Esophagus squamous epithelium (tissue), 5 donors: ENCODE measurements around the gene CCDC87. TPM values are rescaled to one million over a fixed set of nuclear protein-coding genes. Genes with fewer than 3 reads are reported as not detected.
"Not testable (repeated sequence)": the region's sequence is repeated elsewhere in the genome, so short reads cannot be mapped to it uniquely, and the experiment has no call there.

Source experiments
- DNase-seq: peaks from one replicate; lab custom pipeline; 2025; lab: John Stamatoyannopoulos, UW
- H3K27ac ChIP-seq, 4 donors: fragments of 200-600 bp; sonication (generic); one replicate each; pipeline ENCODE4 v1.5.1; 2016 to 2019; ENCODE audit warnings: mild to moderate bottlenecking in 1 of 4
- H3K27me3 ChIP-seq, 4 donors: fragments of 200-600 bp; sonication (generic); 1 replicate in 3 of 4; 2 replicates in 1 of 4; pipeline versions ENCODE4 v1.5.1 to v1.6.0; 2017 to 2021; ENCODE audit warnings: antibody characterized with exemption in 1 of 4
- H3K36me3 ChIP-seq, 3 donors: fragments of 200-600 bp; sonication (generic); one replicate each; pipeline ENCODE4 v1.5.1; 2016 to 2019
- H3K4me1 ChIP-seq, 3 donors: fragments of 200-600 bp; sonication (generic); one replicate each; pipeline ENCODE4 v1.5.1; 2017 to 2019
- H3K4me3 ChIP-seq, 4 donors: fragments of 200-600 bp; sonication (generic); 1 replicate in 3 of 4; 2 replicates in 1 of 4; pipeline ENCODE4 v1.5.1; 2016 to 2019; ENCODE audit warnings: mild to moderate bottlenecking in 2 of 4, moderate library complexity in 1 of 4
- H3K9me3 ChIP-seq, 3 donors: fragments of 200-600 bp; sonication (generic); one replicate each; pipeline ENCODE4 v1.5.1; 2016 to 2019
- POLR2A ChIP-seq, 4 donors: fragments of 450-650 bp; IDR thresholded peaks; one replicate each; pipeline ENCODE4 v1.6.1; 2017; ENCODE audit warnings: antibody characterized with exemption in 4 of 4, mild to moderate bottlenecking in 4 of 4, moderate library complexity in 3 of 4
- WGBS, 2 donors: methylation state at CpG; one replicate each; pipeline ENCODE4 v1.1.5; 2018; 5-methylcytosine and 5-hydroxymethylcytosine counted together
- intact Hi-C: fragments of 100-400 bp; cut with DNase I; formaldehyde crosslinking; loops from one replicate; pipeline ENCODE4 v1.15.0; 2022
- total RNA-seq, 4 donors: library from RNA; depleted of rRNA; stranded (reverse); fragments of >200 nt; gene quantifications; one replicate each; pipeline ENCODE4 v1.1.0, GENCODE V29; 2016
- TF ChIP-seq, protein P1 (sequence below), 6 experiments: fragments of 450-650 bp in 4 of 6; fragments of 200-600 bp in 2 of 6; sonication (generic) in 2 of 6; IDR thresholded peaks; one replicate each; pipeline ENCODE4 v1.5.1; 2016 to 2019; ENCODE audit warnings: antibody characterized with exemption in 6 of 6, mild to moderate bottlenecking in 4 of 6, moderate library complexity in 4 of 6
- donor health status: DM: yes; HTN: yes; CAD: no.

Gene CCDC87
- total RNA-seq, 4 donors from 2014 or later, result 0.09 to 0.40 (median 0.21) TPM

- Histone ChIP-seq H3K27me3 (no peaks in the 10 kb centered on the region), H3K4me1 (peaks cover 18 to 42% (median 28%) of the 10 kb centered on the region in 3 donors), H3K4me3 (no peak overlapping the region), H3K36me3 (no peaks in the 10 kb centered on the region), H3K27ac (no peak overlapping the region), H3K9me3 (no peaks in the 10 kb centered on the region)
- no peak for TF ChIP-seq POLR2A (IDR thresholded peaks at IDR 0.05)
- TF ChIP-seq, protein P1, sequence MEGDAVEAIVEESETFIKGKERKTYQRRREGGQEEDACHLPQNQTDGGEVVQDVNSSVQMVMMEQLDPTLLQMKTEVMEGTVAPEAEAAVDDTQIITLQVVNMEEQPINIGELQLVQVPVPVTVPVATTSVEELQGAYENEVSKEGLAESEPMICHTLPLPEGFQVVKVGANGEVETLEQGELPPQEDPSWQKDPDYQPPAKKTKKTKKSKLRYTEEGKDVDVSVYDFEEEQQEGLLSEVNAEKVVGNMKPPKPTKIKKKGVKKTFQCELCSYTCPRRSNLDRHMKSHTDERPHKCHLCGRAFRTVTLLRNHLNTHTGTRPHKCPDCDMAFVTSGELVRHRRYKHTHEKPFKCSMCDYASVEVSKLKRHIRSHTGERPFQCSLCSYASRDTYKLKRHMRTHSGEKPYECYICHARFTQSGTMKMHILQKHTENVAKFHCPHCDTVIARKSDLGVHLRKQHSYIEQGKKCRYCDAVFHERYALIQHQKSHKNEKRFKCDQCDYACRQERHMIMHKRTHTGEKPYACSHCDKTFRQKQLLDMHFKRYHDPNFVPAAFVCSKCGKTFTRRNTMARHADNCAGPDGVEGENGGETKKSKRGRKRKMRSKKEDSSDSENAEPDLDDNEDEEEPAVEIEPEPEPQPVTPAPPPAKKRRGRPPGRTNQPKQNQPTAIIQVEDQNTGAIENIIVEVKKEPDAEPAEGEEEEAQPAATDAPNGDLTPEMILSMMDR (IDR thresholded peaks at IDR 0.05), result no peak
- no peak for DNase-seq
- intact Hi-C loops, result no loop called here
- 64 to 100% methylated on average over 1 to 2 of the region's 2 CpGs for WGBS, 2 donors
Measured at GRCh38 chr11:66591175-66591574, 1.7 kb downstream of the CCDC87 start.

DNA sequence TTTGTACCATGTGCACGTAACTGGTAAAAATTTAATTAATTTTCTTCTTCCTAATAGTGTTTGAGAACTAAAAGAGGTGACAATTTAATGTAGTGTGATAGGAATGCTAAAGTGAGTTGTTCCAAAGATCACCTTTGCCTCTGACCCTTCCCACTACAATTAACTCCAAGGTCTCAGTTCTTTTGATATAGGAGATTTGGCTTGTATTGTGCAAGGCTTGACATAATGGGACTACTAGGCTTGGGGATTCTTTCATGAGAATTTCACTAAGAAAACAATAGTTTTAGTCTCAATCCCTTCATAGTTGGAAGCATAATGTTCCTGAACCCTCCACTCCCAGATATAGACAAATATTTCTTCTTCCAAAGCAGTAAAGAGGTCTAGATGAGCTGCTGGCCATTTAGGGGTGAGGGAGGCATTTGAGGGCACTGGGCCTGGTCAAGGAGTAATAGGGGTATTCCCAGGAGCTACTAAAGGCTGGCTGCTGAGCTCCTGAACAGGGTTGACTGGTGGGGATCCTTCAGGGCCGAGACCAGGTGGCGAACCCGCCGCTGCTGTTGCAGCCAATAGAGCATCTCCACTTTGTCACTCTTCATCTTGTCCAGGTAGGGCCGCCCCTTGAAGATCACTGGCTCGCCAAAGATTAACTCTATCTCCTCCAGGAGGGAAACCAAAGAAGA, 2.7 kb downstream of the CCDC87 start:
- H3K4me3 ChIP-seq, result no peak overlapping the region
- no peaks in the 10 kb centered on the region for H3K9me3 ChIP-seq
- H3K4me1 ChIP-seq, result peaks cover 18 to 31% (median 22%) of the 10 kb centered on the region in 3 donors
- H3K27me3 ChIP-seq, result no peaks in the 10 kb centered on the region
- H3K27ac ChIP-seq, result no peak overlapping the region
- DNase-seq, result no peak
- WGBS, 2 donors, result 97 to 98% methylated on average over 5 to 7 of the region's 7 CpGs
- no peaks in the 10 kb centered on the region for H3K36me3 ChIP-seq
- intact Hi-C loops, result no loop called here
- no peak for TF ChIP-seq POLR2A (IDR thresholded peaks at IDR 0.05)
- TF ChIP-seq, protein P1 (IDR thresholded peaks at IDR 0.05), result no peak

- peaks cover 14 to 23% (median 18%) of the 10 kb centered on the region in 3 donors for H3K4me1 ChIP-seq
- DNase-seq, H3K9me3 ChIP-seq, H3K27ac ChIP-seq, H3K36me3 ChIP-seq, H3K27me3 ChIP-seq, H3K4me3 ChIP-seq, intact Hi-C loops: not testable (repeated sequence)
- WGBS, 2 donors, result 58 to 74% methylated on average over 2 of the region's 2 CpGs
Measured at GRCh38 chr11:66589315-66589714, 3.5 kb downstream of the CCDC87 start.

DNA sequence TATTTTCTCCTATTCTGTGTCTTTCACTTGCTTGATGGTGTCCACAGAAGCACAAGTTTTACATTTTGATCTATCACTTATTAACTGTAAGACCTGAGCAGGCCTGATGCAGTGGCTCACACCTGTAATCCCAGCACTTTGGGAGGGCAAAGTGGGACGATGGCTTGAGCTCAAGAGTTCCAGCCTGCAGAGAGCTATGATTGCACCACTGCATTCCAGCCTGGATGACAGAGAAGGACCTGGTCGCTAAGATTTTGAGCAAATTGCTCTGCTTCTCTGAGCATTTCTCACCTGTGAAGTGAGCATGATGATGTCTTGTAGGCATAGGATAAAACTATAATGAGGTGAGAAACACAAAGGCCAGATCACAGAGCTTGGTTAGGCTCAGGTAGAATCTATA, 6.7 kb downstream of the CCDC87 start:
- no peak for TF ChIP-seq POLR2A (IDR thresholded peaks at IDR 0.05)
- Histone ChIP-seq H3K36me3 (no peaks in the 10 kb centered on the region), H3K4me1 (no peaks in the 10 kb centered on the region), H3K27ac (no peak overlapping the region), H3K9me3 (peaks cover 0 to 11% (median 10%) of the 10 kb centered on the region in 3 donors), H3K27me3 (no peaks in the 10 kb centered on the region), H3K4me3 (no peak overlapping the region)
- intact Hi-C loops, result no loop called here
- DNase-seq, result no peak
- WGBS, 2 donors, result 19 to 60% methylated on average over 2 of the region's 2 CpGs

- H3K27me3 ChIP-seq, intact Hi-C loops, H3K27ac ChIP-seq, H3K36me3 ChIP-seq, H3K4me3 ChIP-seq, DNase-seq, H3K4me1 ChIP-seq: not testable (repeated sequence)
- H3K9me3 ChIP-seq, result peaks cover 0 to 11% (median 10%) of the 10 kb centered on the region in 3 donors
- WGBS, 2 donors, result 82 to 92% methylated on average over 1 of the region's 1 CpG
Measured at GRCh38 chr11:66585447-66585846, 7.4 kb downstream of the CCDC87 start.

DNA sequence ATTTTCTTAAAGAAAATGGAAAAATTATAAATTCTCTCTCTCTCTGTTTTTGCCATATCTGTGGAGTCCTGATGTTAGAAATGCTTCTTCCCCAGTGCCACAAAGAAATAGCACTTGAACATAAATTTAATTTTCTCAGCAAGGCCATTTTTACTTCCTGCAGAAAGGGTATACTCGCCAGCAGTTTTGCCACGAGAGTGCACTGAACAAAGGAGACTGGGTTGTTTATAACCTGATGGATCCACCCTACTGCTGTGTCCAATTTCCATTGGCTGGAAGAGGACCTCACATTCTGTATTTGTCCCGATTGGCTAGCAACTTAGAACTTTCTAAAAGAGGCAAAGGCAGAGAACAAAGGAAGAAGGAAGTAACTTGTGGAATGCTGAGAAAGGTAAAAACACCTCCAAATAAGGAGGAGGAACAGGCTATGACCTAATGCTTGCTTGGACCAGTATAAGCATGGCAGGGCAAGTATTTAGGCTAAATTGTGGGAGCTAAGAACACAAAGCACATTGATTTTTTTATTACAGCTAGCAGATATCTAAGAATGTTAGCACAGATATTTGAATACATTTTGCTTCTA, 10.2 kb downstream of the CCDC87 start:
- not testable (repeated sequence) for DNase-seq, H3K4me1 ChIP-seq, H3K4me3 ChIP-seq, H3K27ac ChIP-seq, H3K36me3 ChIP-seq, H3K27me3 ChIP-seq
- WGBS, 2 donors, result 69 to 77% methylated on average over 2 to 3 of the region's 3 CpGs
- intact Hi-C loops, result loop anchor here (5.0 kb wide), 1 partner anchor 95 kb away; the partner anchor contains the start of gene RBM4B
- peaks cover 0 to 11% (median 10%) of the 10 kb centered on the region in 3 donors for H3K9me3 ChIP-seq

- no peak for DNase-seq
- no peak overlapping the region for H3K4me3 ChIP-seq
- H3K36me3 ChIP-seq, result no peaks in the 10 kb centered on the region
- peaks cover 0 to 7% (median 0%) of the 10 kb centered on the region in 3 donors for H3K4me1 ChIP-seq
- intact Hi-C loops, result loop anchor here (5.0 kb wide), 1 partner anchor 96 kb away; the partner anchor contains the start of gene RBM4B
- TF ChIP-seq POLR2A (IDR thresholded peaks at IDR 0.05), result no peak
- TF ChIP-seq, protein P1 (IDR thresholded peaks at IDR 0.05), result no peak
- peaks cover 0 to 11% (median 10%) of the 10 kb centered on the region in 3 donors for H3K9me3 ChIP-seq
- H3K27ac ChIP-seq, result no peak overlapping the region
- no peaks in the 10 kb centered on the region for H3K27me3 ChIP-seq
- 73 to 88% methylated on average over 3 of the region's 3 CpGs for WGBS, 2 donors
Measured at GRCh38 chr11:66581261-66581660, 11.6 kb downstream of the CCDC87 start.
